HG02840 (cell line): ENCODE results near the gene RSAD2.
"Not testable (repeated sequence)": the region's sequence is repeated elsewhere in the genome, so short reads cannot be mapped to it uniquely, and the experiment has no call there.

Experiments used
- ATAC-seq: cut with Tn5 transposase; IDR thresholded peaks from one replicate; pipeline ENCODE4 v1.9.1; 2021; ENCODE audit warnings: mild to moderate bottlenecking, moderate library complexity, moderate number of reproducible peaks; ENCODE audit not compliant: unreplicated experiment, low FRiP score

Gene RSAD2

DNA sequence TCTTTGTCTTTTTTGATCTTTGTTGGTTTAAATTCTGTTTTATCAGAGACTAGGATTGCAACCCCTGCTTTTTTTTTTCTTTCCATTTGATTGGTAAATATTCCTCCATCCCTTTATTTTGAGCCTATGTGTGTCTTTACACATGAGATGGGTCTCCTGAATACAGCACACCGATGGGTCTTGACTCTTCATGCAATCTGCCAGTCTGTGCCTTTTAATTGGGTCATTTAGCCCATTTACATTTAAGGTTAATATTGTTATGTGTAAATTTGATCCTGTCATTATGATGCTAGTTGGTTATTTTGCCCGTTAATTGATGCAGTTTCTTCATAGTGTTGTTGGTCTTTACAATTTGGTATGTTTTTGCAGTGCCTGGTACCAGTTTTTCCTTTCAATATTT, 25.0 kb downstream of the RSAD2 start:
- not testable (repeated sequence) for ATAC-seq

DNA sequence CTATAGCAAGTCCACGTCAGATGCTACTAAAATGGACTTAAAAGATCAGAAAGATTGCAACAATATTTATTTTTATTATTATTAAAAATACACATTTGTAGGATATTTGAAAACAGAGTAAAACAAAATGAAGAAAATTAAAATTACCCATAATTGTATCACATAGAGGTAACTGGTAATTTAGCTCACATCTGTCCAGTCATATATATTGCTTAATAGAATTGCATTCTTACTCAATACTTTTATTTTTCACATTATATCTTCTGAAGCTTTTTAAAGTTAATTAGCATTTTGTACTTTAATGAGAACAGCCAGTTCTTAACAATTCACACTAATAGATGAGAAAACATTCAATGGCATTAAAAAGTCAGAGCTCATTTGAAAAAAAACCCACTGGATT, 28.1 kb downstream of the RSAD2 start:
- no peak for ATAC-seq

DNA sequence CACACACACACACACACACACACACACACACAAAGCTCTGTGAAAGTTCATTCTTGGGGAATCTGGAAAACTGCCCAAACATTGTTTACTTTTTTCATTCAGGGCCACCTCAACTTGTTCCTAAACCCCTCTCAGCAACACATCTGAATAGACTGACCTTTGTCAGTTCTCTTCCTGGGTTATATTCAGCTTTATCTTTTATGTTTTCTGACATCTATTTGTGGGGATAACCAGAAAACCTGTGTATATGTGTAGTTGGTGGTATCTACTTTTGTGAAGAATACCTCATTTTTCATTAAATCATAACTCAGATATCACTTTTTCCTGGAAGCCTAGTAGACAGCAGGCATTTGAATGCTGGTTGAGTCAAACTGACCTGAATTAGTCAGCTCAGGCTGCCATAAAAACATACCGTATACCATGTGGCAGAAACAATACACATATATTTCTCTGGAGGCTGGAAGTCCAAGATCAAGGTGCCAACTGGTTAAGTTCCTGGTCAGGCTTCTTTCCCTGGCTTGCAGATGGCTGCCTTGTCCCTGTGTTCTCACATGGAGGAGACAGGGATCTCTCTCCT, 28.7 kb downstream of the RSAD2 start:
- ATAC-seq: no peak

DNA sequence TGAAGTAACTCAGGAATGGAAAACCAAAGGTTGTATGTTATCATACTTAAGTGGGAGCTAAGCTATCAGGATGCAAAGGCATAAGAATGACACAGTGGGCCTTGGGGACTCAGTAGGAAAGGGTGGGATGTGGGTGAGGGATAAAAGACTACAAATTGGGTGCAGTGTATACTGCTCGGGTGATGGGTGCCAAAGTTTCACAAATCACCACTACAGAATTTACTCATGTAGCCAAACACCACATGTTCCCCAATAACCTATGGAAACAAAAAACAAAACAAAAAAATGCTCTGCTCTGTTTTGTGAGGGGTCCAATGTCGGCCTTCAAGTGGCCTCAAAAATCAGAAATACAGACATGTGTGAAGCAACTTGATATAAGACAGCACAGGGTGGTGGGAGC, 30.7 kb downstream of the RSAD2 start:
- ATAC-seq: no peak

DNA sequence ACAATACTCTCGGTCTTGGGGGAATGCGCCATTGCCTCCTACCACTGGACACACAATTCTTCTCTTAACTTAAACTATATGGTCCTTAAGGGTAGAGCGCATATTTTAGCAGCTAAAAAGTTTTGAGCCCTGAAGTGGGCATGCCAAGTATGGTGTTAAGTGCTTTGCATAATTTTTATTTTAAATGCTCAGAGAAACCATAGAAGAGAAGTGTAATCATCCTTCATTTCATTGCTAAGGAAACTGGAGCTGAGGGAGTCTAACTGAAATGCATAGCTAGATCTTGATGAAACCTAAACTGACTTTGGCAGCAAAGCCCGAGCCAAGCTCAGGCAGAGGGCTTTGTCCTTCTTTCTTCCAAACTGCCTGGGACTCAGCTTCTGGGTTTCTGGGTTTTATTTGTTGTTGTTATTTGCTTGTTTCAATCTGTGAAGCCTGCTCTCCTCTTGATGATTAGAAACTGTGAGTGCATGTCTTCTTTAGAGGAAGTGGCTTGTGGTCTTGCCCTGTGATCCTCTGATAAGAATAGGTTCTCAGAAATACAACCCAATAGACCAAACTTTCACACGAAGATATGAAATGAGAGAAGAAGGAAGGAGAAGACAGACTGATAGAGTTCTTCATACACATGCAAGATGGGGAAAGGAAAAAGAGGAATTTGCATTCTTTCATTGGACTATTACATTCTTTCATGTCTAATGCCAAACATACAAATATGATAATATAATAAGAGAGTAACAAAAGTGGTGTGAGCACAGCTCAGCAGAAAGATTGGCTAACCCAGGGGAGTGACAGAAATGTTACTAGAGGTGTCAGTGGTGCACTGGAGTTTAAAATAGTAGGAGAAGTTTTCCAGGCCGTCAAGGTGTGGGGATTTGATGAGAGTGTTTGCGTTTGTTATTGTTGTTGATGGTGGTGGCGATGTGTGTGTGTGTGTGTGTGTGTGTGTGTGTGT, 32.1 kb downstream of the RSAD2 start:
- ATAC-seq: peak; percentile 98

DNA sequence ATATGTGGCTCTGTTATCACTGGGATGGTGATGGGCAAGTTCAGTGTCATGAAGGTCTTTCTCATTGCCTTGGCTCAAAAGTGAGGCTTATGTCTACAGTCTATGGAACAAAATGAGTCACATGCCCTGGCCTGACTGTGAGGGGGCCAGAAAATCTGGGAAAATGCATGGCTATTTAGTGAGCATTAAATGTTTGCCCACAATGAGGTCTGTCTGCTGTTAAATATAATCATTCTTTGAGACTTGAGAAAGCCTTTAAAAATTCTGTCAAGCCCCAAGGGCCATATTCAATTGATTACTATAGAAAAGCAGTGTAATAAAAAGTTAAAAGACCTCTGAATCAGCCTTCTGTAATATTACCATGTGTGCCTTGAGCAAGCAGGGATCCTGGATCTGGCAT, 34.1 kb downstream of the RSAD2 start:
- no peak for ATAC-seq

DNA sequence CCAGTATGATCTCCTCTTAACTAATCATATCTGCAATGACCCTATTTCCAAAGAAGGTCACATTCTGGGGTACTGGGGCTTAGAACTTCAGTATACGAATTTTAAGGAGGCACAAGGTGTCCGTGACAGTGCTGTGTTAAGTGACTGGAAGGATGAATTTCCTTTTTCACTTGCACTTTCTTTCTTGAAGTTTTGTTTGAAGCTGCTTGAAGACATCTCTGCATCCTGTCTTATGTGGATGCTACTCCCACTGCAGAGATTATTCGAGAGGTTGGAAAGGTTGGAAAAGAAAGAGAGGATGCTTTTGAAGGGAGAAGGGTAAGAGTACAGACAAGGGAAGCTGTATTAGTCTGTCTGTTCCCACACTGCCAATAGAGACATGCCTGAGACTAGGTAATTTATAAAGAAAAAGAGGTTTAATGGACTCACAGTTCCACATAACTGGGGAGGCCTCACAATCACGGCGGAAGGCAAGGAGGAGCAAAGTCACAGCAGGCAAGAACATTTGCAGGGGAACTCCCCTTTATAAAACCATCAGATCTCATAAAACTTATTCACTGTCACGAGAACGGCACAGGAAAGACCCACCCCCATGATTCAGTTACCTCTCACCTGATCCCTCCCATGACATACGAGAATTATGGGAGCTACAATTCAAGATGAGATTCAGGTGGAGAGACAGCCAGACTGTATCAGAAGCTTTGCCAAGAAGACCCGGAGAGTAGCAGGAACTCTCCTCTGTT, 36.0 kb downstream of the RSAD2 start:
- ATAC-seq: no peak

DNA sequence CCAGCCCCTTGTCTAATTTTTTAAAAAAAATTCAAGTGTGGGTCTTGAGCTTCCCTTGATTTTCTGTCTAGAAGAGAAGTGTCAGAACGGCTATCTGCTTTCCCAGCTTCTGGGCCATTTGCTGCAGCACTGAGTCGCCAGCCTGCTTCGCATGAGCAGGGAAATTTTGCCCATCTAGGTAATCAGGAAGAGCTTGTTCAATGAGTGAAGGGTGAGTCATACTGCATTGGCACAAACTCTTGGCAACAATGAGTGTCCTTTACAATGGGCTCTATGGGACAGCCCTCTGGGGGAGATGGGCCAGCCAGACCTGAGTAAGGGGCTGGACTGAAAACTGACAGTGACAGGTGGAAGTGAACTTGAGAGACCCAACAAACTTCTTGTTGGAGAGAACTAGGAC, 37.3 kb downstream of the RSAD2 start:
- ATAC-seq: no peak

DNA sequence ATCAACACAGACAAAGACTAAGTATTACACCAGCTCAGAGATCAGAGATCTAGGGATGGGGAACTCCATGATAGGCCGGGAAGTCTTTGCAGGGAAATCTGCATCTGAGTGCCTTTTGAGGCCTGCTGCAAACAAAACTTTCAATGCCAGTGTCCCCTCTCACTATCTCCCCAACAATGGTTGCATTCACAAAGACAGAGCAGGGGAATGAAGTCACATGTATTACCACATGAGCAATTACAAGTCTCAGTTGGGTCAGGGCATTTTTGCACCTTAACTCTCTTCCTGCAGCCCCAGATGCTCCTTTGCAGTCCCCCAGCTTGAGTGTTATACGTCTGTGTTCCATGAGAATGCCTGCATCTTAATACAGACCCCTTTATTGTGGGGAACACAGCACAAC, 37.8 kb downstream of the RSAD2 start:
- ATAC-seq: no peak

DNA sequence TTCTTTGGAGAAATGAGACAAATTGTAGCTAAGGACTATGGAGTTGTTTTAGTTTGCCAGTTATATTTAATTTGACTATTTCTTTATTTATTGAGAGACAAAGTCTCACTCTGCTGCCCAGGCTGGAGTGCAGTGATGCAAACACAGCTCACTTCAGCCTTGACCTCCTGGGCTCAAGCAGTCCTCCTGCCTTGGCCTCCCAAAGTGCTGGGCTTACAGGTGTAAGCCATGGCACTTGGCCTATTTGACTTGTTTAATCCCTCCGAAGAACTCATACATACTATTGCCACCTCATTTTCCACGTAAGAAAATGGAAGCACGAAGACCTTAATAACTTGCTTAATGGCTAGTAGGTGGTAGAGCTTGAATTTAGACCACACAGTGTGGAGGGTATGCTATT, 38.6 kb downstream of the RSAD2 start:
- ATAC-seq: no peak

DNA sequence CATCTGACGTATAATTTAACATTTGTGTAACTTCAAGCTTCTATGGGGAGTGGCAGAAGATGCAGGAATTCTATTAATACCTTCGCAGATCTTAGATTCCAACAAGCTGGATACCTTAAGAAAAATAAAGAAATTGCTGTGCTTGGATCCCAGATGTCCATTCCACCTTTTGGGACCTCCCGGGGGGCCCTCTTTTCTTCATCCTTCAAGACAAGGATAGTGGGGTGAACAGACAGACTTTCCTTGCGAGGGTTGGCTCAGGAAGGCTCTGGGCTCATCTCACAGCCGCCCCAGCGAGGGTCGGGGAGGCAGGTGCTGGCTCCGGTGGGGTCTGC, 39.1 kb downstream of the RSAD2 start:
- no peak for ATAC-seq

DNA sequence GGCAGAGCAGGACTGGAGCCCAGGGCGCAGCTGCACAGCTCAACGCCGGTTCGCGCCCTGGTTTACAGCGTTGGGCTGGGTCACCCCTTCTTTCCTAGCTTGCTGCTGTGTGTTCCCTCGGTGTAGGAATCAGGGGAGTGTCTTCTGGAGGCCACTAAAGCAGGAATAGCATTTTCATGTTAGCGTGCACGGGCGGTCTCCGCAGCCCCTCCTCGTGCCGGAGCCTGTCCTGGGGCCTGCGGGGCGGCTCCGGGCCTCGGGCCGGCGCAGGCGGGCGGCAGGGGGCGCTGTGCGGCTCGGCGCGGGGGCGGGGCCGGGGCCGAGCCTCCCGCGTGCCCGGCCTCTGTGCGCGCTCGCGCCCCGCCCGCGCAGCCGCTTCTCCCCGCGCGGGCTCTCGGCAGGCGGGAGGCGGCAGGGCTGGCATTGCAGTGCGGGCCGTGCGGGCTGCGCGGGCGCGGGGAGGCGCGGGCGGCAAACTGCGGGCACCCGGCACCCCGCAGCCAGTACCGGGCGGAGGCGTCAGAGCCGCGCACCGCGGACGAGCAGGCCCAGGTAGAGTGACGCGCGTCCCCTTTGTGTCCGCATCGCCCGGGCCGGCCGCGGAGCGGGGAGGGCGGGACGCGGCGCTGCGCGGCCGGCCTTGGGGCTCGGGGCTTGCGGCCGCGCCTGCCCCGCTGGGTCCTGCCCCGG, 39.6 kb downstream of the RSAD2 start, which contains the start of gene RNF144A:
Gene RNF144A, plus strand, starts transcription at position 342 of the 690 bp plus-strand sequence. CDS start 79,515 bp downstream, outside the sequence.
- peak; percentile 79 for ATAC-seq

DNA sequence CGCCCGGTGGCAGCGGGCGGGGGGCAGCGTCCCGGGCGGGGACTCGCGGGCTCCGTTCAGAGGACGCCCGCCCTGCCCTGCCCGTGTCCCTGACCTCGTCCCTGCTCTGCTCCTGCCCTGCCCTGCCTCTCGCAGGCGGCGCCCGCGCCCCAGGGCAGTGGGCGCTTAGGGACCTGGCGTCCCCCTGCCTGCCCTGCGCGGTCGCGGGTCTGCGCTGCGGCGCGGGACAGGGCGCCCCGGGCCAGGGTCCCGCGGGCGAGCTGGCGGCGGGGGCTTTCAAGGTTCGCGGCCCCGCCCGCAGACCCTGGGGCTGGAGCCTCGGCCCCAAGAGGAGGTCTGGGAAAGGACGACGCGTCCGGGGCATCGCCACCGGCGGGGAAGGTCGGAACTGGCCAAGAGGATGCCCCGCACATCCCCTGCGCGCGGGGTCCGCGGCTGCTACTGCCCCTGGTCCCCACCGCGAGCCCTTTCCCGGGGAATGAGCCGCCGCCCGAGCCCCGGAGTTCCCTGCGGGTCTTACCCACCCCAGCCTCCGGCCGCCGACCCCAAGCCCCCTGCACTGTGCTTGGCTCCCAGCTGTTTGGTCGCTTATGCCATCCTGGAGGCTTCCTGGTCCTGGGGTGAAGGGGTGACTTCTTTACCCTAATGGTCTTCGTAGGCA, 40.3 kb downstream of the RSAD2 start:
- ATAC-seq: no peak

DNA sequence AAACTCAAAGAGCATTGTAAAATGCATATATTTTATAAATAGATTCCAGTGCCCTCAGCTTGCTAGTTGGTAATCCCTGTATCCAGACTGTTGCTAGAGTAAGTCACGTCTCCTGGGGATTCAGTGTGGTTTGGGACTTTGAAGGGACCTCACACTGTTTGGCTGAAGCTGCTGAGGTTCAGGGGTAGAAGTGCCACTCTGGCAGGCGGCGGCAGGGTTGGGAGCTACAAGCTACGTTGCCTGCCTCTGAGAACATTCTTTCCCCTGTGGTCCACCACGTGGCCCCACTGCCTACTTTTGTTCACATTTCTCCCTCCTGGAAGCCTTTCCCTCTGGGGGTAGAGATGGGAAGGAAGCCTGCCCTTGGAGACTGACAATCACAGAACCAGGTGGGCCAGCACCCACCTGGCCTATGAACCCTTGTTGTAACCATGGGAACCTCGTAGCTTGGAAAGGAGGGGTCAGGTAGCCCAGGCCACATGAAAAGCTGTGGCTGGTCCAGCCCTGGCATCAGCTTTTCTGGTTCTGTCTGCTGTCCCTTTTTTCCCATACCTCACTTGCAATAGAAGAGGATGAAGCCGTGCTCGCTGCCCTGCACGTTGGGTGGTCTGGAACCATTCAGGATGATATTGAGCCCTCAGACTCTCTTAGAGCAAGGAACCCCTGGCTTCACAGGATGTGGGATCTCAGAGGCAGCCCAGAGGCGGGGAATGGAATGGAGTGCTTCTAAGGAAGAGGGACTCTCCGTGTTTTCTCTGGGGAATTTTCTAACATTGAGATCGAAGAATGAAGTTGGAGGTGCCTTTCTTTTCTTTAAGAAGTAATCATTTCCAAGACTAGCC, 42.5 kb downstream of the RSAD2 start:
- ATAC-seq: no peak

DNA sequence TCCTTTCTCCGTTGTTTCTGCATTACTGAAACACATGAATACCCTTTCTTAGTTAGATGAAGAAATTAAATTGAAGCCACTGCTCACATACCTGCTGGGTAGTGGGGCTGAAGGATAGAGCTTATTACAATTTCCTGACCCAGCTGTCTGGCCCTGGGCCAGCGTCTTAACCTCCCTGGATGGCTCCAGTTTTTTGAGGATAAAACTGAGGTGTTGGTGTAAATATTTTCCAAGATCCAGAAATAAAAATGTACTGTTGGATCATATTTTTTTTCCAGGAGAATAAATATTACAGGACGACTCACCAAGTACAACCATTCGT, 43.1 kb downstream of the RSAD2 start:
- no peak for ATAC-seq

DNA sequence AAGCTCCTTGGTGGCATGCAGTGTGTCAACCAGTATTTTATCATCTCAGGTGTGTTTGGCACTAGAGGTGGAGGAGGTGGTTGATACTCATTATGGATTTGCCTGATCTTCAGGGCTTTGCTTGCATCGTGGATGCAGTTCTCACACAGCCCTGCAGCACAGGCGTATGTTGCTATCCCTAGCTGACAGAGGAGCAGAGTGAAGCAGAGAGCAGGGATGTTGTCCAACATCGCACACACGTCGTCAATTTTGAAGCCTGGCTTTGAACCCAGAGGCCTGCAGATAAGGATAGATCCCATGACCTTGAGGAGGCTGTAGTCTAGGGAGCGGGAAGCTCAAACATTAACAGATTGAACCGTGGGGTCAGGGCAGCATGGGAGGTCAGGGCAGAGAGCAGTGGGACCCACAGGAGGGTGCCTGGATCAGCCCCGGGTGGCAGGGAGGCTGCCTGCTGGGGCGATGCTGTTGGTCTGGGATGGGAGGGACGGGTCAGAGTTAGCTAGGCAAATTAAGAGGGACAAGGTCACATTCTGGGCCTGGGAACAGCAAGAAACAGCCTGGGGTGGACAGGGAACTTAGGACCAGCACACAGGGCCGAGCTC, 43.8 kb downstream of the RSAD2 start:
- ATAC-seq: no peak

DNA sequence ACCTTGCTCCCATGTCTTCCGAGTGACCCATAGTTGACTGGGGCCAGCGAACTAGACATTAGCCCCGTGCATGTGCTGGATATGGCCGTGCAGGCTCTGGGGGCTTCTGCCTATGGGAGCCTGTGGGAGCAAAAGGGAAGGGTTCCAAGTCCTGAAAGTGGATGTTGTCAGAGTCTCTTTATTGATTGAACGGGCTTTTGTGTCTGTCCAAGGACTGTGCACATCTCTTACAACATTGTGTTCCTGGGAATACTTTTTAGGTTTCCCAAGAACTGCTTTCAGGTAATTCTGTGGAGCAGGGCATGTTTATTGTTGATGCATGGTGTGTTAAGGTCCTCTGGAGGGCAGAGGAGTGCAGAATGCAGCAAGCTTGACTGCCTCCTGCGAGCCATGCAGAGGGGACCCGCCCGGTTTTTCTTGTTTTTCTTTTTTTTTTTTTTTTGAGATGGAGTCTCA, 44.7 kb downstream of the RSAD2 start:
- no peak for ATAC-seq

DNA sequence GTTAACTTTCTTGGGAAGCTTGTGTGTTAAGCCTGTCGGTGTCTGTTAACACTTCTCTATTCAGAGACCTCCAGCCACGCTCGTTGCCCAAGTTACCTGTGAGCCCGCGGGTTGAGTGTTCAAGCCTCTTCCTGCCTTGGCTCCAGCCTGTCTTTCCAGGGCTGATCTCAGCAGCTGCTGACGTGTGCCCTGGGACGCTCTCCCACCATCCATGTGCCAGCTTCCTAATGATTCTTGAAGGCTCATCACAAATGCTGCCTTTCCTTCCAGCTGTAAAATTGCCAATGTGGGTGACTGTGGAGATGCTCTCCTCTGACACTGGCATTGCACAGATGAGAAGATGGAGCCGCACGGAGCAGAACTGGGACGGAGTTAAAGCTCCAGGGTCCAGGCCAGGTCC, 45.7 kb downstream of the RSAD2 start:
- no peak for ATAC-seq
